ENCODE results near the gene MTF1.

Gene MTF1

GRCh38 chr1:37867784-37868183, 8.4 kb upstream of the MTF1 start:
- no peak for DNase-seq (ENCODE audit: low spot score)

DNA sequence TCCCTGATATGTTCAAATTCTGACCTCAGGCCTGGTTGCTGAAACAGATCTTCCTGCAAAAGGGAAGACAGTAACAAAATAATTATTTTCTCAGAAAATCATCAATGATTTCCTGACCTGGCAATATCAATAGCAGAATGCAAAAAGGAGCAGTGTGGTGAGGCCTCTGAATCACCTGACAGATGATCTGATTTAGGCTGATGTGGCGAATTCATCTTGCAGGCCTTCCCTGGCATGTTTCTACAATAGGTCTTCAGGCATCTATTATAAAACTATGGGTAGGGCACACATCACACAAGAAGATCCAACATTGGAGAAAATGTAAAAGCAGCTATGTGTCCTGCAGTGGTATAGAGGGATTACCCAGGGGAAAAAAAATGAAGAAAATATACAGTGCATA, 7.1 kb upstream of the MTF1 start:
- no peak for DNase-seq (ENCODE audit: low spot score)

DNA sequence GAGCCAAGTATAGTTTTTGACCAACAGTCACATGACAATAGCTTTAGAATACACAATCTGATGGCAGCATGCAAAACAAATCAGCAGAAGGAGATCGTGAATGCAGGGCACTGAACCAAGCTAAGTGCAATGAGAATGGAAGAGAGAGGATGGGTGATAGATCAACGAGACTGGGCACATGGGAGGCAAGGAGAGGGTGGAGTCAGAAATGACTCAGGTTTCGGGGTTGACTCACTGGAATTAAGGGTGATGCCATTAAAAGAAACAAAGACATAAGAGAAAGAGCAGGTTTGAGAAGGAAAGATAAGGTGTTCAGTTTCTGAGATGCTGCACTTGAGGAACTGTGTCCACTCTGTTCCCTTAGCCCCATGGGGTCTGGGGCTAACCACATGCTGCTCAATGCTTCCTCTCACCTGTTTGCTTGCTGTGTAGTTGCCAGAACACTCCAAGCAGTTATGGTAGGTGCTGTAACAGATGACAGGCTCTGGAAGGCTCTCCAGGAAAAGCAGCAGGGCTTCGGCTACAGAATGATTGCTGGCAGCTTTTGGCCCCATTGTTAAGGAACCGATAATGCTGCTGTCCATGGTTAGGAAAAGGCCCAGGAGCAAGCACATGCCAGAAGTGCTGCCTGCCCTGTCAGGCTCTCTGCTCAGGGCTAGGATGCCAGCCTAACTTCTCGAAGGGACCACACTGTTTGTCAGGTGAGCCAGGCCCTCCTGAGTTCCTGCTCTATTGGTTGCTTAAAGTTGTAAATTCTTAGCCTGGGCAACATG, 6.1 kb upstream of the MTF1 start:
- no peak for DNase-seq (ENCODE audit: low spot score)

DNA sequence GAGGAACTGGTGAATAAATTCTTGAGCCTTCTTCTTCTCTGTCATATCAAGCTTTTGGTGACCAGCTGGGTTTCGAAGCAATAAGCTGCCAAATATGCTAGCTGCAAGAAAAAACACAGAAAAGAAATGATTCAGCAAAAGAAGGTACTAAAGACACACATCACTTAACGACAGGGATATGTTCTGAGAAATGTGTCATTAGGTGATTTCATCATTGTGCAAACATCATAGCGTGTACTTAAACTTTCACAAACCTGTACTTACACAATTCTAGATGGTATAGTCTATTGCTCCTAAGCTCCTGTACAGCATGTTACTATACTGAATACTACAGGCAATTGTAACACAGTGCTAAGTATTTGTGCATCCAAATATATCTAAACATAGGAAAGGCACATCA, 2.9 kb upstream of the MTF1 start:
- no peak for DNase-seq (ENCODE audit: low spot score)

GRCh38 chr1:37861151-37861550, 1.8 kb upstream of the MTF1 start:
- no peak for DNase-seq (ENCODE audit: low spot score)

DNA sequence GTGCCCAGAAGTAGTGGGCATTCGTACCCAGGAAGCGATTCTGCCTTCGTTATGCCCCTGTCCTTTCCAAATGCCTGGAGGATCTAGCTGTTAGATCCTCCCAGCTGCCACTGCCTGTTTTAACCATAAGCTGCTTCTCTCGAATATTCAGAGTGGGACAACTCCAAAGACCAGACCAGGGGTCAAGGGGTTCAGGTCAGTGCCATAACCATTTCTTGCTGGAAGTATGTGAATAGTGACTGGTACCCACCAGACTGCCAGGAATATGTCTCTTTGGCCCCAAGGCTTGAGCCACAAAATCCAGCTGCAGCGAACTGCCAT, 914 bp upstream of the MTF1 start:
- DNase-seq (ENCODE audit: low spot score): no peak

- DNase-seq (ENCODE audit: low spot score): peak; percentile 53
Observed at GRCh38 chr1:37858931-37859506, 373 bp downstream of the MTF1 start.

DNA sequence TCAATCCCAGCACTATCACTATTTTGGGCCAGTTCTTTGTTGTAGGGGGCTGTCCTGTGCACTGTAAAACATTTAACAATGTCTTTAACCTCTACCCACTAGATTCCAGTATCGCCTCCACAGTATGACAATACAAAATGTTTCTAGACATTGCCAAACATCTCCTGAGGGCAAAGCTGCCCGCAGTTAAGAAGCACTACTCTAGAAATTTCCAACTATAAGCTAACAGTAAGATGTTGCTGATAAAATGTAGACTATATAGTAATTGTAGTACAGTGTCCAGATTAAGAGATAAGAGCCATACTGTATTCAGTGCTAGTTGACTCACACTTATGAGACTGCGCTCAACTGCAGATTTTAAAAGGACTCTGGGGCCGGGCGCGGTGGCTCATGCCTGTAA, 5.0 kb downstream of the MTF1 start:
- DNase-seq (ENCODE audit: low spot score): no peak

GRCh38 chr1:37853157-37853556, 6.2 kb downstream of the MTF1 start:
- DNase-seq (ENCODE audit: low spot score): no peak

DNA sequence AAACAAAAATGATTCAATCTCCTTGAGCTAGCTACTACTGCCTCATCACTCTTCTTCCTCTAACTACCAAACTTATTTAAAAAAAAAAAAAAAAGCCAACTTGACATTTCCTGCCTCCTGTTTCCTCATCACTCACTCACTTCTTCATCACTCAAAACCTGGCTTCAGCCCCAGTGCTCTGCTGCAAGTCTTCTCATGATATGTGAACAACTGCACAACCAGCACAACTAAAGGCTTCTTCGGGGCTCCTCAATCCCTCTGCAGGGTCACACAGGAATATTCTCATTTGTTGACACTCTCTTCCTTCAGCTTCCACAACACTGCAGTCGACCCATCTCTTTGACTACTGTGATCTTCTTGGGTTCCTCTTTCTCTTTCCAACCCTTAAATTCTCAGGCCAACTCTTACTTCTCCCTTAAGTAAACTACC, 7.6 kb downstream of the MTF1 start:
- peak; percentile 22 for DNase-seq (ENCODE audit: low spot score)

DNA sequence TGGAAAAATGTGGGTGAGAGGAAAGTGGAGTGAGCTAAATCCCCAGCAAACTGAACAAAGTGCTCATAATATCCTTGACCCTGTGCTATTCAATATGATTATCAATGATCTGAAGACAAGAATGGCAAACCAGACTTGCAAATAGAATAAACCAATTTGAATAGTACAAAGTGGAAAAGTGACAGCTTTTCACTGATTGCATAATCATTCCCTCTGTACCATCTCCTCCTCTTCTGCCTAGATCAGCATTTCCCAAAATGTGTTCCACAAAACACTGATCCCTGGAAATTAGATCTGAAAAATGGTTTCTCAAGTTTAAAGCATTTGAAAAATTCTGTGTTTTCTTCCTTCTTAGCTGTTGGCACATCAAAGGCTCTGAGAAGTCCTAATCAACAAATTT, 8.1 kb downstream of the MTF1 start:
- no peak for DNase-seq (ENCODE audit: low spot score)

DNA sequence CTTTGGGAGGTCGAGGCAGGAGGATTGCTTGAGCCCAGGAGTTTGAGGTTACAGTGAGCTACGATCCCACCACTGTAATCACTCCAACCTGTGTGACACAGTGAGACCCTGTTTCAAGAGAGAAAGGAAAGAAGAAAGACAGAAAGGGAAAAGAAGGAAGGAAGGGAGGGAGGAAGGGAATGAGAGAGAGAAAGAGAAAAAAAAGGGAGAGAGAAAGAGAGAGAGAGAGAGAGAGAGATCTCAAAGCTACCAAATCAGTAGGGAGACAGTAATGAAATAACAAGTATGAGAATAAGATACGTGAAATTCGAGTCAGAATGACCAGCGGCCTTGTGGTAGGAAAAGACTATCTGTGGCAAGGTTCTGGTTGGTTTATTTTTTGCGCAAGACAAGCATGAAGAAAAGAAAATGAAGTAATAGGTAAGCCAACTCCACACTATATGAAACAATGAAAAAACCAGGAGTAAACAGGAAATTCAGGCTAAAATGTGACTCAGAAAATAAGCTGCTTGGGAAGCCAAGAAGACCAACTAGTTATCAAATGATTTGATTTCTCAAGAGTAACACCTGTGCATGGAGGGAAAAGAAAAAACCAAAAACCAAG, 8.9 kb downstream of the MTF1 start:
- DNase-seq (ENCODE audit: low spot score): no peak

DNA sequence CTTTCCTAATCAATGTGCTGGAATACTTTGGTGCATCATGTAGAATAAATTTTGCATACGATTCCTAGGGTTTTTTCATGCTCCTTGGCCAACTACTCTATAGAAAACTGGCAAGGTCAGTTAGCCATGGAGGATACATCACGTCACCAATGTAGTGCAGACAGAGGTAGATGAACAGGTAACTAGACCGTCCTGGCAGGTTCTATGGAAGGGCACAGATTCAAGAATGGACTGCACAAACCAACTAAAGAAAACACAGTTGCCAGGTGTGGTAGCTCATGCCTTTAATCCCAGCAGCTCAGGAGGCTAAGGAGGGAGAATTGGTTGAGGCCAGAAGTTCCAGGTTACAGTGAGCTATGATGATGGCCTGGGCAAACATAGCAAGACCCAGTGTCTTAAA, 9.9 kb downstream of the MTF1 start:
- no peak for DNase-seq (ENCODE audit: low spot score)

GRCh38 chr1:37846647-37847339, 12.6 kb downstream of the MTF1 start:
- no peak for DNase-seq (ENCODE audit: low spot score)

DNA sequence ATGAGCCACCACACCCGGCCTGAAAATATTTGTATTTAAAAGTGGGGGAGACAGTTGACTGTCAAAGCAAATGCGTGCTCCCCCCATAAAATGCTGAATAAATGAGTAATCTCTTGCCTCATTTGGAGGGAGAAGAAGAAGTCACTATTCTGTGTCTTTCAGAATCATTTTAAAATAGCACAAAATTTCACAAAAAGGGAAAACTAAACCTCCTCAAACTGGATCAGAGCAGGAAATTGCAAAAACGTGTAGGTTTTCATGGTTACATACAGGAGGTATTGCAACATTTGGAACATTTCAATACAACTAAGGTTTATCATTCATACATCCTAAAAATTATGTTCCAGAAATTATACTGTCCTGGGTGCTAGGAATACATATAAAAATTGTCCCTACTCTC, 13.6 kb downstream of the MTF1 start:
- DNase-seq (ENCODE audit: low spot score): no peak

GRCh38 chr1:37845049-37845646, 14.2 kb downstream of the MTF1 start:
- no peak for DNase-seq (ENCODE audit: low spot score)

GRCh38 chr1:37844536-37844935, 14.9 kb downstream of the MTF1 start:
- DNase-seq (ENCODE audit: low spot score): no peak

- no peak for DNase-seq (ENCODE audit: low spot score)
Observed at GRCh38 chr1:37841652-37842051, 17.7 kb downstream of the MTF1 start.

DNA sequence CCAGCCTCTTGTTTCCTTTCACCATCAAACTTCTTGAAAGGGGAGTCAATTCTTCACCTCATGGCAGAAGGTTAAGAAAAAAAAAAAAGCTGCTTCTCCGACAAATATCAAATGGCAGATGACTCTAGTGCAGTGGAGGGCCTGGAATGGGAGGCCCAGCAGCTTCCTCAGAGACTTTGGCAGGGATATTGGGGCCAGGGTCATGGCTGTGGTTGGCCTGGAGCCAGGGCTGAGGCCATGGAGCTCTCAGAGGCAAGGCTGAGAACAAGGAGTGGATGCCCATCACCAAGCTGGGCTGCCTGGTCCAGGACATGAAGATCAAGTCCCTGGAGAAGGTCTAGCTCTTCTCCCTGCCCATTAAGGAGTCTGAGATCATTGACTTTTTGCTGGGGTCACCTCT, 18.7 kb downstream of the MTF1 start:
- DNase-seq (ENCODE audit: low spot score): no peak

DNA sequence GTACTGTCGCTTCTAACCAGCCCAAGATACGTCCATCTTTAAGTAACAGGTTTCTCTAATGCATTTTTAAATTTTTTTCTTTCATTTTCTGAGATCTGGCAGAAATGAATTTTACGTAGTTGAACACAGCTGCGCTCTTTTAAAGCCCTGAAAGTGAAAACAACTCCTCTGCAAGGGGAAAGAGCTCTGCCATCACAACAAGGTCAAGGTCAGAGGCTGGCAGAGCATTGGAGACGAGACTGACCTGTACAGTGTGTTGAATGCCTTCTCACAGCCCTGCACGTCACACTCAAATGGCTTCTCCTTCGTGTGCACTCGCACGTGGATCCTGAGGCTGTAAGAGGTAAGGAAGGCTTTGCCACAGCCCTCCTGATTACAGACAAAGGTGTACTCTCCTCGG, 19.7 kb downstream of the MTF1 start:
- no peak for DNase-seq (ENCODE audit: low spot score)

DNA sequence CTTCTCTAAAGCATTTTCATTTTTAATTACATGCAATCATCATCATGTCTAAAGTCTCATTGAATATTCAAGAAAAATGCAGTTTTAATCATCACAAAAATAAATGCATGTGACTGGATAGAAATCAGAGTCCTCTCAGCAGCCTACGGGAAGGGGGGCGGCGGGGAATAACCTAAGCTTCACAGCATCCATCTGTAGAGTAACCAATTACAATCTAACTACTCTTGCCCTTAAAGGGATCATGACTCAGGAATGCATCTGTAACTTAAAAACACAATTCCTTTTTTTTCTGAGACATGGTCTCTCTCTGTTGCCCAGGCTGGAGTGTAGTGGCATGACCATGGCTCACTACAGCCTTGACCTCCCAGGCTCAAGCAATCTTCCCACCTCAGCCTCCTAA, 22.6 kb downstream of the MTF1 start:
- no peak for DNase-seq (ENCODE audit: low spot score)

DNA sequence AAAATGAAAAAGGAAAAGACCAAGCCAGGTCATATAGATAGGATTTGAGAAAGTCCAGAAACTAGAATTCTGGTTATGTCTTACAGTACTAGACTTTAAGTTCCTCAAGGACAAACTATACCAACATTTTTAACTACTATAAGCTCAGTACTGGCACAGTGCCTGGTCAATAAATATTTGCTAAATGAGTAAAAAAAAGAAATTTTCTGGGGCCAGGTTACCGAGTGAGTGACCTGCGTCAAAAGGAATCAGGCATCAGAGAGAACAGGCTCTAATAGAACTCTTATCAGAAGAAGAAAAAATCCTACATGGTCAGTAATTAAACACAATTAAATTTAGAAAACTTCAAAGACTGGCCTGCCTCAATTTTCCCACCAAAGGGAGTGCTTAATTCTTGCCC, 27.6 kb downstream of the MTF1 start:
- DNase-seq (ENCODE audit: low spot score): no peak

GRCh38 chr1:37831109-37831508, 28.3 kb downstream of the MTF1 start:
- no peak for DNase-seq (ENCODE audit: low spot score)
